H9 (cell line): ENCODE measurements around the gene SNAP25. TPM values are rescaled to one million over a fixed set of nuclear protein-coding genes. Genes with fewer than 3 reads are reported as not detected.

Experiments
- DNase-seq: peaks from one replicate; pipeline ENCODE4 v3.0.0-alpha.2; 2017
- H2AFZ ChIP-seq: one replicate; pipeline ENCODE4 v1.6.1; 2013; ENCODE audit warnings: mild to moderate bottlenecking, low read length, control low read depth, moderate library complexity
- H2AK5ac ChIP-seq: 2 replicates; pipeline ENCODE4 v1.6.1; 2013; ENCODE audit warnings: low read length, control low read depth, mixed read lengths; ENCODE audit not compliant: insufficient read length
- H2BK120ac ChIP-seq: one replicate; pipeline ENCODE4 v1.6.1; 2013; ENCODE audit warnings: low read depth, mild to moderate bottlenecking, low read length, control low read depth, inconsistent platforms; ENCODE audit not compliant: poor library complexity, severe bottlenecking
- H2BK12ac ChIP-seq: 2 replicates; pipeline ENCODE4 v1.6.1; 2013; ENCODE audit warnings: low read length, control low read depth, mixed read lengths, low read depth; ENCODE audit not compliant: insufficient read length
- H2BK15ac ChIP-seq: 2 replicates; pipeline ENCODE4 v1.6.1; 2013; ENCODE audit warnings: low read depth, low read length, control low read depth
- H2BK20ac ChIP-seq: one replicate; pipeline ENCODE4 v1.6.1; 2013; ENCODE audit warnings: low read depth, mild to moderate bottlenecking, low read length, control low read depth, inconsistent platforms; ENCODE audit not compliant: poor library complexity, severe bottlenecking
- H2BK5ac ChIP-seq: 2 replicates; pipeline ENCODE4 v1.6.1; 2013; ENCODE audit warnings: low read length, control low read depth, mixed read lengths; ENCODE audit not compliant: insufficient read length
- H3K14ac ChIP-seq: 2 replicates; pipeline ENCODE4 v1.6.1; 2013; ENCODE audit warnings: low read length, control low read depth; ENCODE audit not compliant: insufficient read depth
- H3K18ac ChIP-seq: 2 replicates; pipeline ENCODE4 v1.6.1; 2013; ENCODE audit warnings: low read depth, mild to moderate bottlenecking, mixed read lengths, low read length, control low read depth; ENCODE audit not compliant: insufficient read length
- H3K23ac ChIP-seq: 2 replicates; pipeline ENCODE4 v1.6.1; 2013; ENCODE audit warnings: low read length, control low read depth, mixed read lengths, low read depth; ENCODE audit not compliant: insufficient read length
- H3K23me2 ChIP-seq: 2 replicates; pipeline ENCODE4 v1.6.1; 2013; ENCODE audit warnings: low read depth, mild to moderate bottlenecking, mixed read lengths, low read length, control low read depth; ENCODE audit not compliant: insufficient read length, poor library complexity, severe bottlenecking
- H3K27ac ChIP-seq: 2 replicates; pipeline ENCODE4 v1.5.1; 2013; ENCODE audit warnings: low read length, control low read depth, mixed read lengths, low read depth; ENCODE audit not compliant: insufficient read length
- H3K27me3 ChIP-seq: 2 replicates; pipeline ENCODE4 v1.6.1; 2013; ENCODE audit warnings: low read length, control low read depth, inconsistent platforms; ENCODE audit not compliant: insufficient read depth
- H3K4ac ChIP-seq: 2 replicates; pipeline ENCODE4 v1.6.1; 2013; ENCODE audit warnings: low read depth, mild to moderate bottlenecking, control low read depth, inconsistent platforms, low read length, moderate library complexity
- H3K4me1 ChIP-seq: 2 replicates; pipeline ENCODE4 v1.6.1; 2013; ENCODE audit warnings: low read length, control low read depth, inconsistent platforms; ENCODE audit not compliant: insufficient read depth
- H3K4me2 ChIP-seq: 2 replicates; pipeline ENCODE4 v1.6.1; 2013; ENCODE audit warnings: low read length, control low read depth, mixed read lengths; ENCODE audit not compliant: insufficient read length, insufficient read depth
- H3K56ac ChIP-seq: 2 replicates; pipeline ENCODE4 v1.6.1; 2013; ENCODE audit warnings: low read depth, mild to moderate bottlenecking, mixed read lengths, low read length, control low read depth; ENCODE audit not compliant: insufficient read length
- H3K79me1 ChIP-seq: 2 replicates; pipeline ENCODE4 v1.6.1; 2013; ENCODE audit warnings: low read depth, mild to moderate bottlenecking, moderate library complexity, low read length, control low read depth, inconsistent platforms; ENCODE audit not compliant: insufficient read depth, poor library complexity, severe bottlenecking
- H3K79me2 ChIP-seq: 2 replicates; pipeline ENCODE4 v1.6.1; 2013; ENCODE audit warnings: low read length, control low read depth, inconsistent platforms; ENCODE audit not compliant: insufficient read depth
- H3K9ac ChIP-seq: 2 replicates; pipeline ENCODE4 v1.6.1; 2013; ENCODE audit warnings: low read length, control low read depth, mixed read lengths; ENCODE audit not compliant: insufficient read length; ENCODE audit errors: extremely low read depth
- H3K9me3 ChIP-seq: one replicate; pipeline ENCODE4 v1.6.1; 2013; ENCODE audit warnings: low read depth, low read length, inconsistent platforms; ENCODE audit not compliant: control insufficient read depth
- H3T11ph ChIP-seq: one replicate; pipeline ENCODE4 v1.6.1; 2013; ENCODE audit warnings: mild to moderate bottlenecking, low read length, control low read depth, inconsistent platforms
- H4K20me1 ChIP-seq: one replicate; pipeline ENCODE4 v1.6.1; 2013; ENCODE audit not compliant: control insufficient read depth, insufficient read length, insufficient read depth
- H4K5ac ChIP-seq: 2 replicates; pipeline ENCODE4 v1.6.1; 2013; ENCODE audit warnings: low read depth, mild to moderate bottlenecking, mixed read lengths, low read length, control low read depth; ENCODE audit not compliant: insufficient read length
- H4K8ac ChIP-seq: replicated peaks from 2 replicates; pipeline ENCODE4 v1.6.1; 2013; ENCODE audit warnings: low read length, control low read depth, mixed read lengths, low read depth; ENCODE audit not compliant: insufficient read length
- H4K91ac ChIP-seq: 2 replicates; pipeline ENCODE4 v1.6.1; 2013; ENCODE audit warnings: low read depth, mild to moderate bottlenecking, moderate library complexity, mixed read lengths, low read length, control low read depth; ENCODE audit not compliant: insufficient read length
- H3K27ac Mint-ChIP-seq, 3 experiments: 2 replicates in 2 of 3; 3 replicates in 1 of 3; pipeline ENCODE4 v1.8.0; 2020 to 2021; ENCODE audit warnings: mixed read lengths in 3 of 3, mild to moderate bottlenecking in 1 of 3, moderate library complexity in 1 of 3
- H3K27me3 Mint-ChIP-seq: 2 replicates; pipeline ENCODE4 v1.8.0; 2021; ENCODE audit warnings: low read depth, mild to moderate bottlenecking, moderate library complexity, mixed read lengths
- H3K36me3 Mint-ChIP-seq, 3 experiments: 2 replicates in 2 of 3; 3 replicates in 1 of 3; pipeline ENCODE4 v1.8.0; 2020 to 2021; ENCODE audit warnings: low read depth in 3 of 3, mixed read lengths in 3 of 3; ENCODE audit not compliant: insufficient read depth in 1 of 3
- H3K4me1 Mint-ChIP-seq, 2 experiments: 2 replicates each; pipeline ENCODE4 v1.8.0; 2020; ENCODE audit warnings: mixed read lengths in 2 of 2
- H3K4me3 Mint-ChIP-seq, 2 experiments: 2 replicates in 1 of 2; 3 replicates in 1 of 2; pipeline ENCODE4 v1.8.0; 2020 to 2021; ENCODE audit warnings: mild to moderate bottlenecking in 2 of 2, mixed read lengths in 2 of 2, moderate library complexity in 1 of 2
- H3K9me3 Mint-ChIP-seq, 2 experiments: 2 replicates in 1 of 2; 3 replicates in 1 of 2; pipeline ENCODE4 v1.8.0; 2020; ENCODE audit warnings: mild to moderate bottlenecking in 2 of 2, mixed read lengths in 2 of 2, moderate library complexity in 1 of 2
- total RNA-seq: library from RNA; stranded (reverse); gene quantifications from 2 replicates; pipeline ENCODE4 v1.2.1, GENCODE V29; 2021
- TF ChIP-seq, protein P1 (sequence below): fragments of 200-600 bp; sonication (generic); conservative IDR thresholded peaks from 3 replicates; pipeline ENCODE4 v1.8.0; 2021; ENCODE audit warnings: antibody characterized with exemption, mild to moderate bottlenecking

The SNAP25 gene
- total RNA-seq, 1 experiment from 2014 or later, result 0.13 TPM

DNA sequence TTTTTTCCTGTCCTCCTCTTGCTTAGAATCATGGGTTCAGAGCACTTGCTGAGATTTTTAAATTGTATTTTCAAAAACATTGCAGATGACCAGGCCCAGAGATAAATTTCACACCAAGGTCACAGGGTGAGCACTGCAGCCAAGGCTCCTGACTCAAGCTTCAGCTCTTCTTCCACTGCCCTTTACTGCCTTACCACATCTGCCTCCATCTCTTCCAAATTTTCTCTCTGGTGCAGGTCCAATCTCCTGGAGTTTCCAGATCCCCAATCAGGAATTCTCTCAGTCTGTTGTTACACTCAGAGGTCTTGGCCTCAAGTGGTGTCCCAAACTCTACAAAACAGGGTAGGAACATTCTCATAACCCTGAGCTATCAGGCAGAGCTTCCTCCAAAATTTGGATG, 12.7 kb downstream of the SNAP25 start:
- no peak overlapping the region for H4K5ac ChIP-seq
- no peak overlapping the region for H2BK20ac ChIP-seq
- no peaks in the 10 kb centered on the region for H3K79me1 ChIP-seq
- H3K9me3 ChIP-seq, result no peaks in the 10 kb centered on the region
- no peak overlapping the region for H3K56ac ChIP-seq
- H3K4me1 ChIP-seq, result no peaks in the 10 kb centered on the region
- TF ChIP-seq, protein P1, sequence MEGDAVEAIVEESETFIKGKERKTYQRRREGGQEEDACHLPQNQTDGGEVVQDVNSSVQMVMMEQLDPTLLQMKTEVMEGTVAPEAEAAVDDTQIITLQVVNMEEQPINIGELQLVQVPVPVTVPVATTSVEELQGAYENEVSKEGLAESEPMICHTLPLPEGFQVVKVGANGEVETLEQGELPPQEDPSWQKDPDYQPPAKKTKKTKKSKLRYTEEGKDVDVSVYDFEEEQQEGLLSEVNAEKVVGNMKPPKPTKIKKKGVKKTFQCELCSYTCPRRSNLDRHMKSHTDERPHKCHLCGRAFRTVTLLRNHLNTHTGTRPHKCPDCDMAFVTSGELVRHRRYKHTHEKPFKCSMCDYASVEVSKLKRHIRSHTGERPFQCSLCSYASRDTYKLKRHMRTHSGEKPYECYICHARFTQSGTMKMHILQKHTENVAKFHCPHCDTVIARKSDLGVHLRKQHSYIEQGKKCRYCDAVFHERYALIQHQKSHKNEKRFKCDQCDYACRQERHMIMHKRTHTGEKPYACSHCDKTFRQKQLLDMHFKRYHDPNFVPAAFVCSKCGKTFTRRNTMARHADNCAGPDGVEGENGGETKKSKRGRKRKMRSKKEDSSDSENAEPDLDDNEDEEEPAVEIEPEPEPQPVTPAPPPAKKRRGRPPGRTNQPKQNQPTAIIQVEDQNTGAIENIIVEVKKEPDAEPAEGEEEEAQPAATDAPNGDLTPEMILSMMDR, result no peak
- H3K4ac ChIP-seq, result no peak overlapping the region
- H2AK5ac ChIP-seq, result no peak overlapping the region
- H4K8ac ChIP-seq, result no peak overlapping the region
- Mint-ChIP-seq H3K4me3 (no peak overlapping the region), H3K27ac (no peak overlapping the region), H3K4me1 (peaks cover 7 to 12% of the 10 kb centered on the region in 2 experiments), H3K36me3 (no peaks in the 10 kb centered on the region), H3K27me3 (no peaks in the 10 kb centered on the region; the same call in 1 of the 2 replicates), H3K9me3 (no peaks in the 10 kb centered on the region)
- no peaks in the 10 kb centered on the region for H4K20me1 ChIP-seq
- H3K23me2 ChIP-seq, result no peaks in the 10 kb centered on the region
- H2BK12ac ChIP-seq, result no peak overlapping the region
- H2AFZ ChIP-seq, result no peak overlapping the region
- H3K18ac ChIP-seq, result no peak overlapping the region
- no peak overlapping the region for H3K14ac ChIP-seq
- H3T11ph ChIP-seq, result no peak overlapping the region
- no peaks in the 10 kb centered on the region for H3K79me2 ChIP-seq
- no peak overlapping the region for H2BK5ac ChIP-seq
- H3K9ac ChIP-seq, result no peak overlapping the region
- H3K23ac ChIP-seq, result no peak overlapping the region
- no peaks in the 10 kb centered on the region for H3K27me3 ChIP-seq
- no peak overlapping the region for H2BK120ac ChIP-seq
- DNase-seq, result no peak
- H2BK15ac ChIP-seq, result no peak overlapping the region
- H3K4me2 ChIP-seq, result no peak overlapping the region
- no peak overlapping the region for H4K91ac ChIP-seq
- H3K27ac ChIP-seq, result no peak overlapping the region
